M059J (cell line): ENCODE measurements around the gene CXCL12. TPM values are rescaled to one million over a fixed set of nuclear protein-coding genes. Genes with fewer than 3 reads are reported as not detected.
A peak's percentile ranks its signal among the peaks of the same experiment; 100 is the strongest.

ENCODE experiments used
- DNase-seq: peaks from one replicate; pipeline ENCODE4 v3.0.0-alpha.2; 2012; ENCODE audit warnings: low read depth
- total RNA-seq: library from RNA; depleted of rRNA; stranded (reverse); fragments of >200 nt; shearing (Covaris generic); gene quantifications from 2 replicates; pipeline ENCODE4 v1.2.3, GENCODE V29; 2014

The CXCL12 gene
- total RNA-seq, 1 experiment from 2014 or later = 0.81 TPM

- no peak for DNase-seq
Observed at GRCh38 chr10:44335330-44336021, 49.4 kb downstream of the CXCL12 start.

GRCh38 chr10:44334621-44335184, 50.2 kb downstream of the CXCL12 start:
- peak; percentile 90 for DNase-seq

- DNase-seq = no peak
Observed at GRCh38 chr10:44334091-44334490, 50.8 kb downstream of the CXCL12 start.

- no peak for DNase-seq
Observed at GRCh38 chr10:44333511-44333910, 51.4 kb downstream of the CXCL12 start.

- no peak for DNase-seq
Observed at GRCh38 chr10:44332465-44332864, 52.4 kb downstream of the CXCL12 start.

- DNase-seq = no peak
Observed at GRCh38 chr10:44330431-44330830, 54.5 kb downstream of the CXCL12 start.

- no peak for DNase-seq
Observed at GRCh38 chr10:44327461-44327860, 57.4 kb downstream of the CXCL12 start.
